K562 (cell line): Measurements from ENCODE around the gene ITPR1. TPM values are rescaled to one million over a fixed set of nuclear protein-coding genes. Genes with fewer than 3 reads are reported as not detected.

Source experiments
- ATAC-seq: fragments of 200-7000 bp; cut with Tn5 transposase; 3 replicates; pipeline ENCODE4 v1.9.1; 2020; ENCODE audit warnings: moderate library complexity
- BruUV-seq: library from RNA; stranded (reverse); fragments of 400-500 nt; replicated peaks from 2 replicates; lab custom pipeline; 2021; lab: Mats Ljungman, UMichigan
- CTCF ChIA-PET: fragments of 300-600 bp; formaldehyde crosslinking; extraction: SDS; loops from one replicate; lab custom pipeline; 2021; ENCODE audit warnings: low intra/inter-chr PET ratio; lab: Yijun Ruan, JAX
- POLR2A ChIA-PET: fragments of 300-600, 350-650 bp; sonication (Branson Sonifier 250); formaldehyde crosslinking; extraction: SDS; loops from one replicate; lab custom pipeline; 2021; ENCODE audit warnings: antibody characterized with exemption, inconsistent platforms; lab: Yijun Ruan, JAX
- DNase-seq, 4 experiments: peaks; one replicate each; pipeline versions ENCODE4 v3.0.0 to v3.0.0-alpha.2; 2011 to 2018; ENCODE audit warnings: low spot score in 3 of 4, mixed read lengths in 3 of 4; ENCODE audit errors: extremely low read depth in 1 of 4
- FAIRE-seq: peaks from 2 replicates; lab custom pipeline; 2011; peaks lifted over from hg19 to GRCh38; lab: Jason Lieb, UNC
- H2AFZ ChIP-seq: 2 replicates; pipeline ENCODE4 v1.6.0; 2011; ENCODE audit warnings: low read depth, low read length, control low read depth, inconsistent platforms
- H3K27ac ChIP-seq: fragments of 200-600 bp; 3 replicates; pipeline ENCODE4 v1.8.0; 2011; ENCODE audit warnings: low read depth, mild to moderate bottlenecking, control low read depth, inconsistent platforms, low read length, moderate library complexity, mixed read lengths; ENCODE audit errors: extremely low read depth
- H3K27me3 ChIP-seq, 2 experiments: fragments of 300-600 bp in 1 of 2; 2 replicates in 1 of 2; 3 replicates in 1 of 2; pipeline versions ENCODE4 v1.6.0 to v1.8.0; 2011; ENCODE audit warnings: inconsistent platforms in 2 of 2, low read length in 2 of 2, mild to moderate bottlenecking in 1 of 2, mixed read lengths in 1 of 2, moderate library complexity in 1 of 2; ENCODE audit not compliant: control insufficient read depth in 2 of 2, insufficient read depth in 2 of 2
- H3K36me3 ChIP-seq: fragments of 300-600 bp; 3 replicates; pipeline ENCODE4 v1.8.0; 2011; ENCODE audit warnings: mild to moderate bottlenecking, low read length, inconsistent platforms; ENCODE audit not compliant: control insufficient read depth, insufficient read depth
- H3K4me1 ChIP-seq, 2 experiments: fragments of 200-600 bp in 1 of 2; replicated peaks in 1 of 2; 2 replicates in 1 of 2; 3 replicates in 1 of 2; pipeline versions ENCODE4 v1.5.1 to v1.8.0; 2011; ENCODE audit warnings: inconsistent platforms in 2 of 2, low read length in 2 of 2, mild to moderate bottlenecking in 1 of 2, mixed read lengths in 1 of 2, moderate library complexity in 1 of 2; ENCODE audit not compliant: control insufficient read depth in 2 of 2, insufficient read depth in 2 of 2
- H3K4me2 ChIP-seq: 2 replicates; pipeline ENCODE4 v1.6.1; 2011; ENCODE audit warnings: low read length, control low read depth, inconsistent platforms, mixed read lengths; ENCODE audit not compliant: insufficient read depth
- H3K4me3 ChIP-seq: fragments of 200-600 bp; sonication (generic), shearing (Covaris generic); 2 replicates; pipeline ENCODE4 v1.5.1; 2016; ENCODE audit warnings: control low read depth, inconsistent platforms
- H3K79me2 ChIP-seq: fragments of 200-600 bp; 3 replicates; pipeline ENCODE4 v1.8.0; 2011; ENCODE audit warnings: low read length, inconsistent platforms; ENCODE audit not compliant: control insufficient read depth, insufficient read depth
- H3K9ac ChIP-seq, 2 experiments: 2 replicates each; pipeline versions ENCODE4 v1.6.0 to v1.6.1; 2011; ENCODE audit warnings: low read depth in 2 of 2, low read length in 2 of 2, control low read depth in 1 of 2, inconsistent platforms in 1 of 2, mild to moderate bottlenecking in 1 of 2, mixed read lengths in 1 of 2; ENCODE audit not compliant: insufficient read depth in 1 of 2
- H3K9me1 ChIP-seq: one replicate; pipeline ENCODE4 v1.6.0; 2011; ENCODE audit warnings: inconsistent platforms, mild to moderate bottlenecking, low read length, moderate library complexity; ENCODE audit not compliant: control insufficient read depth, insufficient read depth
- H3K9me3 ChIP-seq: replicated peaks from 2 replicates; pipeline ENCODE4 v1.5.1; 2011; ENCODE audit warnings: low read depth, low read length, inconsistent platforms; ENCODE audit not compliant: control insufficient read depth, insufficient read depth
- H4K20me1 ChIP-seq: replicated peaks from 2 replicates; pipeline ENCODE4 v1.6.1; 2011; ENCODE audit warnings: low read length, inconsistent platforms, mixed read lengths; ENCODE audit not compliant: control insufficient read depth, insufficient read depth
- BCL6 ChIP-seq: fragments of 250-450 bp; sonication (Bioruptor Pico); IDR thresholded peaks from 2 replicates; pipeline ENCODE4 v1.4.0; 2020
- BRD4 ChIP-seq: fragments of 200-600 bp; sonication (generic); IDR thresholded peaks from 2 replicates; pipeline ENCODE4 v1.6.1; 2017; ENCODE audit warnings: inconsistent platforms
- CTBP1 ChIP-seq: fragments of 450-650 bp; IDR thresholded peaks from 2 replicates; pipeline ENCODE4 v1.6.1; 2016; ENCODE audit warnings: borderline replicate concordance
- DPF2 ChIP-seq: fragments of 450-650 bp; IDR thresholded peaks from 2 replicates; pipeline ENCODE4 v1.6.1; 2016
- E4F1 ChIP-seq: fragments of 250-450 bp; sonication (Bioruptor Pico); IDR thresholded peaks from 2 replicates; pipeline ENCODE4 v1.5.0; 2021; ENCODE audit warnings: mild to moderate bottlenecking, borderline replicate concordance
- FOSL1 ChIP-seq: fragments of 200-800 bp; sonication (Bioruptor generic); conservative IDR thresholded peaks from 2 replicates; pipeline ENCODE4 v1.6.1; 2016; ENCODE audit warnings: missing genetic modification characterization, missing compliant biosample characterization
- GTF2E2 ChIP-seq: fragments of 200-800 bp; sonication (Bioruptor generic); IDR thresholded peaks from 2 replicates; pipeline ENCODE4 v1.6.1; 2016; ENCODE audit warnings: missing genetic modification characterization, missing compliant biosample characterization
- LEF1 ChIP-seq: fragments of 450-650 bp; IDR thresholded peaks from 2 replicates; pipeline ENCODE4 v1.6.1; 2016; ENCODE audit warnings: mild to moderate bottlenecking
- MECOM ChIP-seq: fragments of 250-450 bp; sonication (Bioruptor Pico); IDR thresholded peaks from 2 replicates; pipeline ENCODE4 v1.8.0; 2022; ENCODE audit warnings: inconsistent platforms
- NFIC ChIP-seq: fragments of 450-650 bp; IDR thresholded peaks from 2 replicates; pipeline ENCODE4 v1.6.1; 2017; ENCODE audit warnings: mild to moderate bottlenecking, inconsistent platforms
- XRCC5 ChIP-seq: fragments of 200-400 bp; formaldehyde crosslinking; IDR thresholded peaks from 2 replicates; pipeline ENCODE4 v1.6.1; 2017; ENCODE audit warnings: low read depth, mild to moderate bottlenecking, low read length
- ZNF175 ChIP-seq: fragments of 200-800 bp; sonication (Bioruptor generic); IDR thresholded peaks from 2 replicates; pipeline ENCODE4 v1.6.1; 2016; ENCODE audit warnings: low read depth, mild to moderate bottlenecking, missing genetic modification characterization, missing compliant biosample characterization
- ZNF449 ChIP-seq: fragments of 250-450 bp; sonication (Bioruptor Pico); IDR thresholded peaks from 2 replicates; pipeline ENCODE4 v1.8.0; 2022; ENCODE audit warnings: moderate library complexity, mild to moderate bottlenecking, inconsistent platforms
- WGBS: fragments of 100-300 bp; shearing (Covaris generic); methylation state at CpG from one replicate; pipeline ENCODE4 v1.1.6; 2016; ENCODE audit warnings: low coverage, mixed read lengths; ENCODE audit not compliant: insufficient coverage; ENCODE audit errors: missing lambda C conversion rate; 5-methylcytosine and 5-hydroxymethylcytosine counted together
- in situ Hi-C: fragments of 300-500 bp; cut with MboI; formaldehyde crosslinking; loops from 4 replicates; pipeline ENCODE4 v1.15.0; 2018; ENCODE audit warnings: inconsistent platforms, mixed read lengths
- intact Hi-C: fragments of 100-400 bp; cut with micrococcal nuclease; formaldehyde crosslinking; loops from 2 replicates; pipeline ENCODE4 v1.14.2; 2022
- polyA plus RNA-seq, 8 experiments: library from polyadenylated mRNA; depleted of rRNA in 4 of 8; stranded (reverse) in 5 of 8; unstranded in 3 of 8; fragments of >200 nt; fragmentation: Nextera tagmentation in 2 of 8; fragmentation: Illumina TruSeq in 1 of 8; extraction: Ambion mirVana in 2 of 8; extraction: Trizol in 1 of 8; gene quantifications; 2 replicates each; pipeline versions ENCODE4 v1.2.1 to v1.2.3, GENCODE V29; 2011 to 2014; ENCODE audit warnings: inconsistent platforms in 1 of 8, missing spikeins in 1 of 8
- total RNA-seq, 7 experiments: library from RNA; depleted of rRNA in 6 of 7; stranded (reverse); fragments of >200 nt in 6 of 7; fragmentation: Illumina TruSeq in 2 of 7; extraction: Trizol in 2 of 7; gene quantifications; 2 replicates each; pipeline versions ENCODE4 v1.2.1 to v1.2.3, GENCODE V29; 2011 to 2021; ENCODE audit warnings: low replicate concordance in 1 of 7
- TF ChIP-seq, protein P1 (sequence below): sonication (generic); formaldehyde crosslinking; IDR thresholded peaks from 2 replicates; pipeline ENCODE4 v1.8.0; 2022; ENCODE audit warnings: mild to moderate bottlenecking, missing genetic modification reagents

The ITPR1 gene
- total and polyA plus RNA-seq, 9 of the 15 experiments (the other 6 are each of a cell fraction or from before 2014, with no cell fraction given), result 22.4 to 40.0 (median 27.4) TPM

GRCh38 chr3:4506559-4507023 is 13.4 kb downstream of the ITPR1 start:
- POLR2A ChIA-PET, result interaction anchor here (1.2 to 10.9 kb wide), 7 partner anchors 9 to 39 kb away, joined by 3 to 220 read pairs (median 10); partner anchors contain the start of genes ITPR1 and SUMF1
- no TSS peak for BruUV-seq
- no peak for TF ChIP-seq BCL6 (CRISPR knock-in tag)
- TF ChIP-seq E4F1, result peak; percentile 73; the same call in 1 of the 2 replicates
- 0 out of 2 replicates have a peak, but pooled peaks have one; percentile 26 for TF ChIP-seq BRD4
- TF ChIP-seq, protein P1, sequence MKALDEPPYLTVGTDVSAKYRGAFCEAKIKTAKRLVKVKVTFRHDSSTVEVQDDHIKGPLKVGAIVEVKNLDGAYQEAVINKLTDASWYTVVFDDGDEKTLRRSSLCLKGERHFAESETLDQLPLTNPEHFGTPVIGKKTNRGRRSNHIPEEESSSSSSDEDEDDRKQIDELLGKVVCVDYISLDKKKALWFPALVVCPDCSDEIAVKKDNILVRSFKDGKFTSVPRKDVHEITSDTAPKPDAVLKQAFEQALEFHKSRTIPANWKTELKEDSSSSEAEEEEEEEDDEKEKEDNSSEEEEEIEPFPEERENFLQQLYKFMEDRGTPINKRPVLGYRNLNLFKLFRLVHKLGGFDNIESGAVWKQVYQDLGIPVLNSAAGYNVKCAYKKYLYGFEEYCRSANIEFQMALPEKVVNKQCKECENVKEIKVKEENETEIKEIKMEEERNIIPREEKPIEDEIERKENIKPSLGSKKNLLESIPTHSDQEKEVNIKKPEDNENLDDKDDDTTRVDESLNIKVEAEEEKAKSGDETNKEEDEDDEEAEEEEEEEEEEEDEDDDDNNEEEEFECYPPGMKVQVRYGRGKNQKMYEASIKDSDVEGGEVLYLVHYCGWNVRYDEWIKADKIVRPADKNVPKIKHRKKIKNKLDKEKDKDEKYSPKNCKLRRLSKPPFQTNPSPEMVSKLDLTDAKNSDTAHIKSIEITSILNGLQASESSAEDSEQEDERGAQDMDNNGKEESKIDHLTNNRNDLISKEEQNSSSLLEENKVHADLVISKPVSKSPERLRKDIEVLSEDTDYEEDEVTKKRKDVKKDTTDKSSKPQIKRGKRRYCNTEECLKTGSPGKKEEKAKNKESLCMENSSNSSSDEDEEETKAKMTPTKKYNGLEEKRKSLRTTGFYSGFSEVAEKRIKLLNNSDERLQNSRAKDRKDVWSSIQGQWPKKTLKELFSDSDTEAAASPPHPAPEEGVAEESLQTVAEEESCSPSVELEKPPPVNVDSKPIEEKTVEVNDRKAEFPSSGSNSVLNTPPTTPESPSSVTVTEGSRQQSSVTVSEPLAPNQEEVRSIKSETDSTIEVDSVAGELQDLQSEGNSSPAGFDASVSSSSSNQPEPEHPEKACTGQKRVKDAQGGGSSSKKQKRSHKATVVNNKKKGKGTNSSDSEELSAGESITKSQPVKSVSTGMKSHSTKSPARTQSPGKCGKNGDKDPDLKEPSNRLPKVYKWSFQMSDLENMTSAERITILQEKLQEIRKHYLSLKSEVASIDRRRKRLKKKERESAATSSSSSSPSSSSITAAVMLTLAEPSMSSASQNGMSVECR (CRISPR knock-in tag), result no peak
- 0 out of 2 replicates have a peak, but pooled peaks have one; percentile 56 for TF ChIP-seq MECOM (CRISPR knock-in tag)
- no peak for TF ChIP-seq NFIC
- TF ChIP-seq FOSL1 (tag), result peak; percentile 30; the same call in 1 of the 2 replicates
- peak; percentile 69 for TF ChIP-seq LEF1
- TF ChIP-seq GTF2E2, result peak; percentile 85; the same call in 1 of the 2 replicates
- peak; percentile 42; the same call in 1 of the 2 replicates for TF ChIP-seq ZNF175 (CRISPR knock-in tag)
- TF ChIP-seq CTBP1, result 0 out of 2 replicates have a peak, but pooled peaks have one; percentile 37
- no peak for TF ChIP-seq XRCC5
- TF ChIP-seq DPF2, result 0 out of 2 replicates have a peak, but pooled peaks have one; percentile 23
- TF ChIP-seq ZNF449 (CRISPR knock-in tag), result 0 out of 2 replicates have a peak, but pooled peaks have one; percentile 1

More at GRCh38 chr3:4506559-4507023, 13.4 kb downstream of the ITPR1 start:
- no peaks in the 10 kb centered on the region for H3K9me1 ChIP-seq
- no peak overlapping the region for H3K4me3 ChIP-seq
- in situ Hi-C loops (no loop called here), intact Hi-C loops (loop anchor here (1.0 kb wide), 1 partner anchor 26 kb away; no protein-coding TSS in a partner anchor)
- WGBS, result 10% methylated on average over 2 of the region's 2 CpGs
- H3K4me2 ChIP-seq, result peak overlapping the region; percentile 8; the same call in 1 of the 2 replicates
- no peaks in the 10 kb centered on the region for H3K27me3 ChIP-seq
- ATAC-seq, result peak; percentile 14
- no peaks in the 10 kb centered on the region; the same call in 1 of the 2 replicates for H4K20me1 ChIP-seq
- peaks cover under 1% of the 10 kb centered on the region; the same call in 1 of the 3 replicates for H3K36me3 ChIP-seq
- H3K27ac ChIP-seq, result peak overlapping the region; percentile 11; the same call in 1 of the 3 replicates
- FAIRE-seq, result no peak
- DNase-seq, result no peak
- no peak overlapping the region for H2AFZ ChIP-seq
- CTCF ChIA-PET, result no interaction called here
- H3K4me1 ChIP-seq, result peaks cover 15 to 55% of the 10 kb centered on the region in 2 experiments
- 0 out of 4 replicates have a peak overlapping the region, but pooled peaks of 1 of the 2 experiments have one; percentile 5 for H3K9ac ChIP-seq
- H3K79me2 ChIP-seq, result peaks cover 11% of the 10 kb centered on the region; the same call in 1 of the 3 replicates
- H3K9me3 ChIP-seq, result no peaks in the 10 kb centered on the region
